Effector memory CD8-positive, alpha-beta T cell (primary cell): Measurements from ENCODE around the gene COG7.

Experiments
- ATAC-seq: fragments of 150-1000 bp; cut with Tn5 transposase; replicated peaks from 2 replicates; pipeline ENCODE4 v1.10.0; 2021; ENCODE audit warnings: mild to moderate bottlenecking, moderate library complexity
- DNase-seq, 3 experiments: peaks; one replicate each; pipeline ENCODE4 v3.0.0; 2021
- H3K27ac Mint-ChIP-seq, 2 donors: one replicate each; pipeline ENCODE4 v1.8.0; 2022; ENCODE audit warnings: mild to moderate bottlenecking in 2 of 2, mixed read lengths in 2 of 2, moderate library complexity in 2 of 2
- H3K27me3 Mint-ChIP-seq, 2 donors: one replicate each; pipeline ENCODE4 v1.8.0; 2022; ENCODE audit warnings: mixed read lengths in 2 of 2
- H3K36me3 Mint-ChIP-seq: one replicate; pipeline ENCODE4 v1.8.0; 2022; ENCODE audit warnings: mild to moderate bottlenecking, moderate library complexity, mixed read lengths; ENCODE audit not compliant: insufficient read depth
- H3K4me1 Mint-ChIP-seq, 2 donors: one replicate each; pipeline ENCODE4 v1.8.0; 2022; ENCODE audit warnings: low read depth in 2 of 2, mixed read lengths in 2 of 2
- H3K4me3 Mint-ChIP-seq, 2 donors: one replicate each; pipeline ENCODE4 v1.8.0; 2022; ENCODE audit warnings: mild to moderate bottlenecking in 2 of 2, mixed read lengths in 2 of 2, moderate library complexity in 2 of 2
- H3K9me3 Mint-ChIP-seq, 2 donors: one replicate each; pipeline ENCODE4 v1.8.0; 2022; ENCODE audit warnings: mixed read lengths in 2 of 2
- total RNA-seq, 9 experiments: gene quantifications; one replicate each; lab custom pipeline; 2026; lab: John Stamatoyannopoulos, UW

COG7 gene
- 17.7 to 29.6 (median 21.8) reads per million in 9 experiments for total RNA-seq

DNA sequence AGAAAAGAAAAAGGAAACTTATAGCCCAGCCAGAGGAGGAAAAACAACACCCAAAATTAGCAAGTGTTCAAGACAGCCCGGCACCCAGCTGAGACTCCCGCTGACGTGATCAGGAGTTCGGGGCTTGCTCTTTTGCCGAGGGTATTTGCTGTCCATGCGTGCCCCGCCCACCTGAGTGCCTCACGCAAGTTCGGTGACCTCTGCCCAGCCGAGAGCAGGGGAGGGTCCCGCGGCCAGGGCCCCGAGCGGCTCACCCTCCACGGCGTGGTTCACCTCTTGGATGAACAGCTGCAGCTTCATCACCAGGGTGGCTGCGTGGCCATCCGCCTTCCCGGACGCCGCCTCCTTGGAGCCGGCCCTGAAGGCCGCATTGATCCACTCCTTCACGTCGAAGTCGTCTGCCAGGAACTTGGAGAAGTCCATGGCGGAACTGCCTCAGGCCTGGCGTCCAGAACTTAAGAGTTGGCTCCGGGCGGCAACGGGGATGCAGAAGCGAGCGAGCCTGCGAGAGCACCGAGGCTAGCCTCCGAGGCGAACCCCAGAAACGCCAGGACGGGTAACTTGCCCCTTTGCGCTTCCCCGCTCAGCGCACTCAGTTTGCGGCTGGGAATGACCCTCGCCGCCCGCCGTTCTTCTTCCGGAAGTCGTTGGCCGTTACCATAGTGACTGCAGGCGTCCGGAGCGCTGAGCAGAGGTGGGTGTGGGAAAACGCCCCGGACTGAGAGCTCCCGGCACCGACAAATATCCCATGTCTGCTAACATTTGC, at the start of gene COG7:
TSS of gene COG7 (minus strand) at position 618 of the 766 bp plus-strand sequence. CDS start at position 423, 195 bp downstream.
- Mint-ChIP-seq H3K4me1 (peaks cover 25 to 36% of the 10 kb centered on the region in 2 donors), H3K4me3 (peak within 1 kb of the TSS; percentile 92), H3K9me3 (no peaks in the 10 kb centered on the region), H3K27ac (peak within 1 kb of the TSS; percentile 91 to 94), H3K27me3 (no peaks in the 10 kb centered on the region), H3K36me3 (peaks cover 27% of the 10 kb centered on the region)
- ATAC-seq (peak; percentile 96), DNase-seq (peak; percentile 76 to 85 (median 80))

GRCh38 chr16:23502466-23502865, 49.5 kb upstream of the COG7 start:
- Mint-ChIP-seq H3K9me3 (no peaks in the 10 kb centered on the region), H3K27ac (peak overlapping the region in 1 of 2 donors; percentile 35), H3K36me3 (peaks cover 38% of the 10 kb centered on the region), H3K4me1 (peaks cover 42 to 66% of the 10 kb centered on the region in 2 donors), H3K27me3 (no peaks in the 10 kb centered on the region), H3K4me3 (peak overlapping the region in 1 of 2 donors; percentile 24)
- no peak for DNase-seq
- ATAC-seq: no peak

- H3K4me3 Mint-ChIP-seq: no peak overlapping the region
- no peak for ATAC-seq
- H3K27me3 Mint-ChIP-seq: no peaks in the 10 kb centered on the region
- no peak for DNase-seq
- H3K36me3 Mint-ChIP-seq: peaks cover 44% of the 10 kb centered on the region
- peak overlapping the region; percentile 12 to 25 for H3K27ac Mint-ChIP-seq
- H3K4me1 Mint-ChIP-seq: peaks cover 39 to 70% of the 10 kb centered on the region in 2 donors
- no peaks in the 10 kb centered on the region for H3K9me3 Mint-ChIP-seq
Measured at GRCh38 chr16:23501291-23501690, 48.3 kb upstream of the COG7 start.

DNA sequence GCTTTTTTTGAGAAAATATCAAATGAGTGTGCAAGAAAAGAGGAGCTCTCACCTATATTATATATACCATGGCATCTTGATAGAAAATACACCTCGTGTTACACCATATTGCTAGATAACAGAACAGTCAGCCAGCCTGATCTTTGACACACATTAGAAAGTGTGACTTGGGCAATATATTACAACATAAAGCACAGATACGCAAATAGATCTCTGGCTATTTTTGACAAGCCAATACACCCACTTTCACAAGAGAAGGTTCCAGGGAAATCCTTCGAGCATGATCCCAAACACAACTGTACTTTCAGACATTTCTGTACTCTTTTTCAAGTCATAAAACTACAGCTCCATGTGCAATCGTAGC, 47.9 kb upstream of the COG7 start:
- DNase-seq (no peak), ATAC-seq (no peak)
- H3K27me3 Mint-ChIP-seq: no peaks in the 10 kb centered on the region
- peaks cover 45% of the 10 kb centered on the region for H3K36me3 Mint-ChIP-seq
- H3K27ac Mint-ChIP-seq: peak overlapping the region in 1 of 2 donors; percentile 25
- no peak overlapping the region for H3K4me3 Mint-ChIP-seq
- H3K4me1 Mint-ChIP-seq: peaks cover 35 to 70% of the 10 kb centered on the region in 2 donors
- H3K9me3 Mint-ChIP-seq: no peaks in the 10 kb centered on the region

DNA sequence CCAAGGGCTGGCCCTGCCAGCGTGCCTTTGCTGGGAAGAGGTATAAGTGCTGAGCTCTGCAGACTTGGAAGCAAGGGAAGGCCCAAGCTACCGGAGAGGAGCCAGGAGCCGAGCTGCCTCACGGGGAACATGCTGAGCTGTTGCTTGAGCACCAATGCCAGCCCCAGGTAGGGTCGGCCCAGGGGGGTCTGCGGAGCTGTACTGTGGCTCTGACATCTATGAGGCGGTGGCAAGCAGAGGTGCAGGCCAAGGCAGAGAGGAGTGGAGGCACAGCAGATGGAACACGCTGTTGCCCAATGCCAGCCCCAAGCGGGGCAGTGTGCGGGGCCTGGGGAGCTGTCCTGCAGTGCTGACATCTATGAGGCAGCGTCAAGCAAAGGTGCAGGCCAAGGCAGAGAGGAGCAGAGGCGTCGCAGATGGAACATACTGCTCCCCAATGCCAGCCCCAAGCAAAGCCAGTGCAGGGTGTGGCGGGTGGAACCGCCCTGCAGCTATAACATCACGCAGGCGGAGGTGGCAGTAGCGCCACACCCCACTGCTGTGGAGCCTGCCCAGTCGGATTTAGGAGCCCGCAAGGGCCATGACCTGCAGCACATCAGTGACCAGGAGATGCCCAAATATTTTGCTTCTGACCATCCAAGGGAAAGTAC, 47.3 kb upstream of the COG7 start:
- Mint-ChIP-seq H3K27me3 (no peaks in the 10 kb centered on the region), H3K9me3 (no peaks in the 10 kb centered on the region), H3K36me3 (peaks cover 50% of the 10 kb centered on the region), H3K27ac (peak overlapping the region; percentile 25 to 76), H3K4me1 (peaks cover 35 to 70% of the 10 kb centered on the region in 2 donors), H3K4me3 (peak overlapping the region; percentile 14 to 20)
- DNase-seq (no peak), ATAC-seq (no peak)

DNA sequence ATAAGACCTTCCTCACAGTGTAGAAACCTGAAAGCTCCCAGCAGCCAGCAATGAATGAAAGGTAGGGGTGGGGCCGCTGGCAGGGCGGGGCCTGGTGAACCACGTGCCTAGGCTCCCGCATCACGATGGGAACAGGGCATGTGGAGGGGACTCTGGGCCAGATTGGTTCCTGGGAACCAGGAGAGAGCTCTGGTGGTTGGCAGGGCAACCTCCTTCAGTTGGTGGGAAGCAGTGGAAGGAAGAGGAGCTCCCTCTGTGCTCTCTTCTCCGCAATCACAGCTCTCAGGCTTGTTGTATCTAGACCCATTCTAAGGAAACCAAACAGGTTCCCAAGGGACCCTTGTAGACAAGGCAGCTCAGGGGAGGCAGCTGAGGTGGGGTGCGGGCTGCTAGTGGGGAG, 46.8 kb upstream of the COG7 start:
- Mint-ChIP-seq H3K4me1 (peaks cover 32 to 67% of the 10 kb centered on the region in 2 donors), H3K27me3 (no peaks in the 10 kb centered on the region), H3K36me3 (peaks cover 53% of the 10 kb centered on the region), H3K27ac (peak overlapping the region; percentile 22 to 76), H3K9me3 (no peaks in the 10 kb centered on the region), H3K4me3 (peak overlapping the region in 1 of 2 donors; percentile 20)
- ATAC-seq (no peak), DNase-seq (no peak)

GRCh38 chr16:23498863-23499262, 45.9 kb upstream of the COG7 start:
- Mint-ChIP-seq H3K4me3 (no peak overlapping the region), H3K27me3 (no peaks in the 10 kb centered on the region), H3K27ac (no peak overlapping the region), H3K4me1 (peaks cover 25 to 59% of the 10 kb centered on the region in 2 donors), H3K9me3 (no peaks in the 10 kb centered on the region), H3K36me3 (peaks cover 53% of the 10 kb centered on the region)
- ATAC-seq: no peak
- DNase-seq: no peak

DNA sequence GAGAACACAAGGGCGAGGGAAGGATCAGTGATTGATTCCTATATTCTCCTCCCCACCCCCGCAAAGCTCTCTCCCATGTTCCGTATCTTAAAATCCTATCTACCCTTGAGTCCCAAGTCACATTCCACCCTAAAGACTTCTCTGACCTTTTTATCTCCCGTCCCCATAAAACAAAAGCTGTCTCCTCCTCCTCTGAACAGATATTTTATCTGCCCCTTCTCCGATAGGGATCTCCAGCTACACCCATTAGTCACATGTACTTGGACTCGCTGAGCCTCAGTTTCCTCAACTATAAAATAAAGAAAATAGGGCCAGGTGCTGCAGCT, 44.5 kb upstream of the COG7 start:
- ATAC-seq (no peak), DNase-seq (no peak)
- H3K4me3 Mint-ChIP-seq: no peak overlapping the region
- no peaks in the 10 kb centered on the region for H3K27me3 Mint-ChIP-seq
- no peak overlapping the region for H3K27ac Mint-ChIP-seq
- H3K4me1 Mint-ChIP-seq: peaks cover 23 to 54% of the 10 kb centered on the region in 2 donors
- H3K36me3 Mint-ChIP-seq: peaks cover 61% of the 10 kb centered on the region
- no peaks in the 10 kb centered on the region for H3K9me3 Mint-ChIP-seq

DNA sequence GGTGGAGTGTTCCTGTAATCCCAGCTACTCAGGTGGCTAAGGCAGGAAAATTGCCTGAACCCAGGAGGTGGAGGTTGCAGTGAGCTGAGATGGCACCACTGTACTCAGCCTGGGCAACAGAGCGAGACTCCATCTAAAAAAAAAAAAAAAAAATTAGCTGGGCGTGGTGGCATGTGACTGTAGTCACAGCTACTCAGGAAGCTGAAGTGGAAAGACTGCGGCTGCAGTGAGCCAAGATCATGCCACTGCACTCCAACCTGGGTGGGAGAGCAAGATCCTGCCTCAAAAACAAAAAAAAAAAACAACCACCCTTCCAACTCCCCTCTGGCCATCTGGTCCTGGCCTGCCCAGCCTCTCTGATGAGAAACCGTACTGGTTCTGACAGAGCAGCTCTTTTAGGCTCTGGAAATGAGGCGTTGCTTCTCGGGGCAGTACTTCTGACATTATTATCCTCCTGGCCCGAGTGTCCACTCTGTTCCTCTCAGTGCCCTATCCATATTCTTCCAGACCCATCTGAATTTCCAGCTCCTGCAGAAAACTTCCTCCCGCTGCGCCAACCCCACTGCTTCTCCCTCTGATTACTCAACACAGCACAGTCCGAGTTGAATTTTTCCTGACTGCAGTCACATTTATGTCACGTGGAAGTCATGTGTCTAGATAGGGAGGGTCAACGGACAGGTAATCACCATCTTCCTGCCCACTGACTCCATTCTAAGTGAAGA, 44.0 kb upstream of the COG7 start:
- Mint-ChIP-seq H3K4me1 (peaks cover 21 to 54% of the 10 kb centered on the region in 2 donors), H3K27ac (peak overlapping the region in 1 of 2 donors; percentile 8), H3K9me3 (no peaks in the 10 kb centered on the region), H3K4me3 (no peak overlapping the region), H3K27me3 (no peaks in the 10 kb centered on the region), H3K36me3 (peaks cover 66% of the 10 kb centered on the region)
- ATAC-seq (peak; percentile 42), DNase-seq (no peak)

GRCh38 chr16:23495671-23496070, 42.7 kb upstream of the COG7 start:
- ATAC-seq (no peak), DNase-seq (no peak)
- no peaks in the 10 kb centered on the region for H3K9me3 Mint-ChIP-seq
- H3K27me3 Mint-ChIP-seq: no peaks in the 10 kb centered on the region
- H3K4me3 Mint-ChIP-seq: no peak overlapping the region
- H3K4me1 Mint-ChIP-seq: peaks cover 20 to 48% of the 10 kb centered on the region in 2 donors
- H3K36me3 Mint-ChIP-seq: peaks cover 80% of the 10 kb centered on the region
- peak overlapping the region in 1 of 2 donors; percentile 38 for H3K27ac Mint-ChIP-seq

DNA sequence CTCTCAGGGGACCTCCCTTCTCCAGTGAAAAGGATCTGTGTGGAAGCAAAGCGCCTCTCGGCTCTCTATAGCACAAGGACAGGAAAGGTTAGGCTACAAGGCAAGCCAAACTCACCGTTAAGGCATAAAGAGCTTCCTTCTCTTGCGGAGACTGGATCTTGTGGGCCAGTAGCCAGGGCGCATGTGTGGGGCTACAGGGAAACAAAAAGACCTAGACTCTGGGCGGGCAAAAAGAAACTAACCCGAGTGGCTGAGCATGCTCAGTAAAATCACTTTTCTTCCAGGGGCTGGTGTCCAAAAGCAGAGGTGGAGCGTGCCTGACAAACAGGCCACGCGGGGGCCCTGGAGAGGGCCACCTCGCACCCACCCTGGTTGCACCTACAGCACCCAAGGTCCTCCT, 41.2 kb upstream of the COG7 start:
- ATAC-seq (no peak), DNase-seq (no peak)
- Mint-ChIP-seq H3K4me1 (peaks cover 10 to 37% of the 10 kb centered on the region in 2 donors), H3K27me3 (no peaks in the 10 kb centered on the region), H3K36me3 (peaks cover 88% of the 10 kb centered on the region), H3K27ac (no peak overlapping the region), H3K9me3 (no peaks in the 10 kb centered on the region), H3K4me3 (no peak overlapping the region)

GRCh38 chr16:23491490-23492391, 38.8 kb upstream of the COG7 start:
- no peaks in the 10 kb centered on the region for H3K27me3 Mint-ChIP-seq
- peak overlapping the region; percentile 20 to 52 for H3K27ac Mint-ChIP-seq
- peaks cover 100% of the 10 kb centered on the region for H3K36me3 Mint-ChIP-seq
- no peak overlapping the region for H3K4me3 Mint-ChIP-seq
- H3K4me1 Mint-ChIP-seq: peaks cover 0 to 17% of the 10 kb centered on the region in 2 donors
- H3K9me3 Mint-ChIP-seq: no peaks in the 10 kb centered on the region
- DNase-seq (no peak), ATAC-seq (no peak)

- H3K4me1 Mint-ChIP-seq: peaks cover 9 to 24% of the 10 kb centered on the region in 2 donors
- no peaks in the 10 kb centered on the region for H3K9me3 Mint-ChIP-seq
- ATAC-seq (no peak), DNase-seq (no peak)
- H3K27me3 Mint-ChIP-seq: no peaks in the 10 kb centered on the region
- H3K36me3 Mint-ChIP-seq: peaks cover 98% of the 10 kb centered on the region
- H3K4me3 Mint-ChIP-seq: no peak overlapping the region
- peak overlapping the region; percentile 55 to 65 for H3K27ac Mint-ChIP-seq
Measured at GRCh38 chr16:23486480-23486879, 33.5 kb upstream of the COG7 start.
